ENCODE measurements around the gene FGF12. TPM values are rescaled to one million over a fixed set of nuclear protein-coding genes. Genes with fewer than 3 reads are reported as not detected.

The FGF12 gene
- total and polyA plus RNA-seq, 2 of the 13 experiments (the other 11 are each of a cell fraction or from before 2014, with no cell fraction given): 0.07 TPM; not detected in 1

DNA sequence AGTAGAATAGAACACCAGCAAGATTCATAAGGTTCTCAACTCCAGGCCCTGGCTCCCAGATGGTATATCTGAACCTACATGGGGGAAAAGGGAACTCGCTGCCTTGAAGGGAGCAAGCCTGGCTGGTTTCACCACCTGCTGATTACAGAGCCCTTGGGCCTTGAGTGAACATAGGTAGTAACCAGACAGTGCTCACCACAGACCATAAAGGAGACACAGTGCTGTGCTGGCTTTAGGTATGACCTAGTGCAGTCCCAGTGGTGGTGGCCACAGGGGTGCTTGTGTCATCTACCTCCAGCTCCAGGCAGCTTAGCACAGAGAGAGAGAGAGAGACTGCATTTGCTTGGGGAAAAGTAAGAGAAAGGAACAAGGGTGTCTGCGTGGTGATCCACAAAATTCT, 409.8 kb downstream of the FGF12 start (continued):
- TF ChIP-seq, protein P1, sequence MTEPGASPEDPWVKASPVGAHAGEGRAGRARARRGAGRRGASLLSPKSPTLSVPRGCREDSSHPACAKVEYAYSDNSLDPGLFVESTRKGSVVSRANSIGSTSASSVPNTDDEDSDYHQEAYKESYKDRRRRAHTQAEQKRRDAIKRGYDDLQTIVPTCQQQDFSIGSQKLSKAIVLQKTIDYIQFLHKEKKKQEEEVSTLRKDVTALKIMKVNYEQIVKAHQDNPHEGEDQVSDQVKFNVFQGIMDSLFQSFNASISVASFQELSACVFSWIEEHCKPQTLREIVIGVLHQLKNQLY (CRISPR knock-in tag; IDR thresholded peaks at IDR 0.05): no peak
- no peak for TF ChIP-seq PHF21A (CRISPR knock-in tag; IDR thresholded peaks at IDR 0.05)
- no peak for TF ChIP-seq MXD4 (CRISPR knock-in tag; IDR thresholded peaks at IDR 0.05)

DNA sequence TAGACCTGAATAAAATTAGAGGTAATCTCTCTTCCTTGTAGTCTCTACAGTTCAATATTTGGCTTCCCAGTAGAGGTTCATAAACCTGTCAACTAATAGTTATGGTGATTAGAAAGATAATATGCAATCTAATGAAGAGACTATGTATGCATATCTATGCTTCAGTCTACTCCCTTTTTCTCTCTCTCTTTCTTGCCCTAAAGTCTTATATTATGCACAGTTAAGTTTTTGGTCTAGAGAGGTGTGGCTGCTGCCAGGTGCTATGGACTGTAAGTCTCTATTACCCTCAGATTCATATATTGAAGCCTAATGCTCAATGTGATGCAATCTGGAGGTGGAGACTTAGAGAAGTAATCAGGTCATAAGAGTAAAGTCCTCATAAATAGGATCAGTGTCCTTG, 413.7 kb downstream of the FGF12 start:
- no peak for DNase-seq (ENCODE audit: low spot score)
- intact Hi-C loops (cut with micrococcal nuclease; ENCODE audit: unreplicated experiment) (no loop called here), in situ Hi-C loops (cut with HindIII; ENCODE audit: extremely low pct_ligation_motif_present, low pct_unique_long_range_greater_than_20kb) (no loop called here)
- Histone ChIP-seq H3K79me2 (ENCODE audit: insufficient read depth, low read length) (no peaks in the 10 kb centered on the region), H3K4me1 (ENCODE audit: insufficient read depth, low read length) (no peaks in the 10 kb centered on the region), H3K9ac (ENCODE audit: insufficient read depth, low read depth, low read length) (no peak overlapping the region), H3K9me3 (ENCODE audit: low read length) (no peaks in the 10 kb centered on the region), H2AFZ (ENCODE audit: low read length) (no peak overlapping the region), H3K36me3 (replicated peaks in 1 of 2; ENCODE audit: control insufficient read depth in 1 of 2, insufficient read depth in 2 of 2, low read length in 2 of 2) (no peaks in the 10 kb centered on the region), H3K27ac (ENCODE audit: extremely low read length, insufficient read depth, low read length) (no peak overlapping the region), H3K27me3 (ENCODE audit: control insufficient read depth in 1 of 2, insufficient read depth in 2 of 2, low read length in 2 of 2) (no peaks in the 10 kb centered on the region), H4K20me1 (ENCODE audit: insufficient read depth, low read length) (no peaks in the 10 kb centered on the region), H3K4me3 (replicated peaks in 1 of 3; ENCODE audit: insufficient read depth in 1 of 3, low read depth in 2 of 3, low read length in 3 of 3) (no peak overlapping the region), H3K4me2 (ENCODE audit: low read depth, low read length) (no peak overlapping the region)
- TF ChIP-seq ZNF83 (CRISPR knock-in tag; IDR thresholded peaks at IDR 0.05; ENCODE audit: borderline replicate concordance): no peak
- TF ChIP-seq MXI1 (IDR thresholded peaks at IDR 0.05; ENCODE audit: borderline replicate concordance, low read depth, low read length): no peak
- no peak for TF ChIP-seq RARA (CRISPR knock-in tag; IDR thresholded peaks at IDR 0.05)
- no peak for TF ChIP-seq TARDBP (CRISPR knock-in tag; IDR thresholded peaks at IDR 0.05)
- TF ChIP-seq MIER2 (CRISPR knock-in tag; IDR thresholded peaks at IDR 0.05): no peak
- no TSS peak for BruUV-seq (replicated peaks)
- POLR2A ChIA-PET: no interaction called here
- FAIRE-seq: no peak
- ATAC-seq: no peak
- CTCF ChIA-PET (ENCODE audit: low intra/inter-chr PET ratio, low total read pairs): no interaction called here

DNA sequence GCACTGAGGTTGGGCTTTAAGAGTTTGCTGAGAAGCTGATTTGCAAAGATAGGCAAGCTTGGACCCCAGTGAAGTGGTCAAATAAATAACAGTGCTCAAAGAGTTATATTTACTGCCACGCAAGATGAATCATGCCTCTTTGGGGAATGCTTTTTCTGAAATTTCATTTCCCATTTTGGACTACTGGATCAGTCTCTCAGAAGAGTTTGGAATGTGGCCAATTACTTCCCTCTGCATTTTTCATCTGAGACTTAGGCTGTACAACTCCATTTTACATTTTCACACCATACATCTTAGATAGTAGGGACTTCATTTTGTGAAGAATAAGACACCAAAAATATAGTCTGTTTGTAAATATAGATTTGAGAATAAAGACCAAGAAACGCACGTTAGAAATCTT, 419.7 kb downstream of the FGF12 start:
- WGBS (ENCODE audit: low lambda C conversion rate): 16% methylated on average over 3 of the region's 3 CpGs
- Histone ChIP-seq H2AFZ (ENCODE audit: low read length) (no peak overlapping the region), H4K20me1 (ENCODE audit: insufficient read depth, low read length) (no peaks in the 10 kb centered on the region), H3K79me2 (ENCODE audit: insufficient read depth, low read length) (no peaks in the 10 kb centered on the region), H3K4me3 (replicated peaks in 1 of 3; ENCODE audit: insufficient read depth in 1 of 3, low read depth in 2 of 3, low read length in 3 of 3) (no peak overlapping the region), H3K27me3 (ENCODE audit: control insufficient read depth in 1 of 2, insufficient read depth in 2 of 2, low read length in 2 of 2) (no peaks in the 10 kb centered on the region), H3K36me3 (replicated peaks in 1 of 2; ENCODE audit: control insufficient read depth in 1 of 2, insufficient read depth in 2 of 2, low read length in 2 of 2) (no peaks in the 10 kb centered on the region), H3K9ac (ENCODE audit: insufficient read depth, low read depth, low read length) (no peak overlapping the region), H3K9me3 (ENCODE audit: low read length) (no peaks in the 10 kb centered on the region), H3K27ac (ENCODE audit: extremely low read length, insufficient read depth, low read length) (no peak overlapping the region), H3K4me2 (ENCODE audit: low read depth, low read length) (no peak overlapping the region), H3K4me1 (ENCODE audit: insufficient read depth, low read length) (no peaks in the 10 kb centered on the region)
- FAIRE-seq (no peak), DNase-seq (ENCODE audit: low spot score) (no peak), ATAC-seq (no peak)
- intact Hi-C loops (cut with micrococcal nuclease; ENCODE audit: unreplicated experiment): no loop called here
- no TSS peak for BruUV-seq (replicated peaks)
- CTCF ChIA-PET (ENCODE audit: low intra/inter-chr PET ratio, low total read pairs): no interaction called here
- in situ Hi-C loops (cut with HindIII; ENCODE audit: extremely low pct_ligation_motif_present, low pct_unique_long_range_greater_than_20kb): no loop called here
- POLR2A ChIA-PET: no interaction called here
- TF ChIP-seq, protein P2, sequence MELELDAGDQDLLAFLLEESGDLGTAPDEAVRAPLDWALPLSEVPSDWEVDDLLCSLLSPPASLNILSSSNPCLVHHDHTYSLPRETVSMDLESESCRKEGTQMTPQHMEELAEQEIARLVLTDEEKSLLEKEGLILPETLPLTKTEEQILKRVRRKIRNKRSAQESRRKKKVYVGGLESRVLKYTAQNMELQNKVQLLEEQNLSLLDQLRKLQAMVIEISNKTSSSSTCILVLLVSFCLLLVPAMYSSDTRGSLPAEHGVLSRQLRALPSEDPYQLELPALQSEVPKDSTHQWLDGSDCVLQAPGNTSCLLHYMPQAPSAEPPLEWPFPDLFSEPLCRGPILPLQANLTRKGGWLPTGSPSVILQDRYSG (CRISPR knock-in tag; IDR thresholded peaks at IDR 0.05): no peak
- TF ChIP-seq DNMT3B (CRISPR knock-in tag; conservative IDR thresholded peaks at IDR 0.05): no peak
- TF ChIP-seq EHMT2 (IDR thresholded peaks at IDR 0.05; ENCODE audit: borderline replicate concordance, low read depth, low read length): no peak
- TF ChIP-seq ETV5 (CRISPR knock-in tag; IDR thresholded peaks at IDR 0.05; ENCODE audit: borderline replicate concordance): no peak
- TF ChIP-seq ZNF44 (CRISPR knock-in tag; IDR thresholded peaks at IDR 0.05): no peak

Measured in HepG2 (cell line).